HL-60 (cell line): ENCODE results near the gene ARF6.
"Not testable (repeated sequence)": the region's sequence is repeated elsewhere in the genome, so short reads cannot be mapped to it uniquely, and the experiment has no call there.

Experiments
- DNase-seq, 2 experiments: peaks; one replicate each; pipeline ENCODE4 v3.0.0-alpha.2; 2010 to 2020; ENCODE audit warnings: low read depth in 1 of 2, low spot score in 1 of 2
- H3K27ac ChIP-seq: fragments of 250-450 bp; sonication (Bioruptor Pico); replicated peaks from 2 replicates; pipeline ENCODE4 v1.5.1; 2020; ENCODE audit warnings: mild to moderate bottlenecking, moderate library complexity
- H3K27me3 ChIP-seq: fragments of 250-450 bp; sonication (Bioruptor Pico); 2 replicates; pipeline ENCODE4 v1.5.1; 2021; ENCODE audit warnings: mild to moderate bottlenecking, moderate library complexity; ENCODE audit not compliant: insufficient read depth, poor library complexity, severe bottlenecking
- H3K4me3 ChIP-seq: replicated peaks from 2 replicates; pipeline ENCODE4 v1.5.1; 2011; ENCODE audit warnings: mild to moderate bottlenecking, control low read depth, low read length; ENCODE audit not compliant: insufficient read depth
- GABPA ChIP-seq: IDR thresholded peaks from 2 replicates; pipeline ENCODE4 v1.6.1; 2012; ENCODE audit warnings: low read depth
- POLR2AphosphoS5 ChIP-seq: IDR thresholded peaks from 2 replicates; pipeline ENCODE4 v1.6.1; 2012; ENCODE audit warnings: low read depth
- SPI1 ChIP-seq: IDR thresholded peaks from 2 replicates; pipeline ENCODE4 v1.6.1; 2012; ENCODE audit warnings: low read depth, mild to moderate bottlenecking, borderline replicate concordance
- TF ChIP-seq, protein P1 (sequence below): IDR thresholded peaks from one replicate; pipeline ENCODE4 v1.5.1; 2011; ENCODE audit warnings: low read length, control low read depth, inconsistent platforms; ENCODE audit not compliant: insufficient read depth
- TF ChIP-seq, protein P2 (sequence below): IDR thresholded peaks from 2 replicates; pipeline ENCODE4 v1.6.1; 2012; ENCODE audit warnings: low read depth; ENCODE audit not compliant: insufficient replicate concordance

The ARF6 gene

DNA sequence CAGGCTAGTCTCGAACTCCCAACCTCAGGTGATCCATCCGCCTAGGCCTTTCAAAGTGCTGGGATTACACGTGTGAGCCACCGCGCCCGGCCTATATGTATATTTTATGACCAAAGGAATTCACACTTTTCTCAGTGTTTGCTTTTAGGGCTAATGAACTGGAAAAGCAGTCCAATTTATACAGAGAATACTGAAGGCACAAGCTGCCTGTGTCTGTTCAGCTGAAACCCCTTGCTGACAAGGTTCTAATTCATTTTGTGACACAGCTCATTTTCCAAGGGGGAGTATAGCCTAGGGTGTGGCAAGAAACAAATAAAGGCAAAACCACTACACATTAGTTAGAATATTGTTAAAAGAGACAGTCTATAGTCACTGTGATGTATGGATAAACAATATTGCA lies 22.0 kb upstream of the ARF6 start:
- no peak for DNase-seq
- Histone ChIP-seq H3K4me3 (no peak overlapping the region), H3K27ac (no peak overlapping the region), H3K27me3 (no peaks in the 10 kb centered on the region)
- TF ChIP-seq, protein P1, sequence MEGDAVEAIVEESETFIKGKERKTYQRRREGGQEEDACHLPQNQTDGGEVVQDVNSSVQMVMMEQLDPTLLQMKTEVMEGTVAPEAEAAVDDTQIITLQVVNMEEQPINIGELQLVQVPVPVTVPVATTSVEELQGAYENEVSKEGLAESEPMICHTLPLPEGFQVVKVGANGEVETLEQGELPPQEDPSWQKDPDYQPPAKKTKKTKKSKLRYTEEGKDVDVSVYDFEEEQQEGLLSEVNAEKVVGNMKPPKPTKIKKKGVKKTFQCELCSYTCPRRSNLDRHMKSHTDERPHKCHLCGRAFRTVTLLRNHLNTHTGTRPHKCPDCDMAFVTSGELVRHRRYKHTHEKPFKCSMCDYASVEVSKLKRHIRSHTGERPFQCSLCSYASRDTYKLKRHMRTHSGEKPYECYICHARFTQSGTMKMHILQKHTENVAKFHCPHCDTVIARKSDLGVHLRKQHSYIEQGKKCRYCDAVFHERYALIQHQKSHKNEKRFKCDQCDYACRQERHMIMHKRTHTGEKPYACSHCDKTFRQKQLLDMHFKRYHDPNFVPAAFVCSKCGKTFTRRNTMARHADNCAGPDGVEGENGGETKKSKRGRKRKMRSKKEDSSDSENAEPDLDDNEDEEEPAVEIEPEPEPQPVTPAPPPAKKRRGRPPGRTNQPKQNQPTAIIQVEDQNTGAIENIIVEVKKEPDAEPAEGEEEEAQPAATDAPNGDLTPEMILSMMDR, result no peak
- TF ChIP-seq GABPA, result no peak
- TF ChIP-seq, protein P2, sequence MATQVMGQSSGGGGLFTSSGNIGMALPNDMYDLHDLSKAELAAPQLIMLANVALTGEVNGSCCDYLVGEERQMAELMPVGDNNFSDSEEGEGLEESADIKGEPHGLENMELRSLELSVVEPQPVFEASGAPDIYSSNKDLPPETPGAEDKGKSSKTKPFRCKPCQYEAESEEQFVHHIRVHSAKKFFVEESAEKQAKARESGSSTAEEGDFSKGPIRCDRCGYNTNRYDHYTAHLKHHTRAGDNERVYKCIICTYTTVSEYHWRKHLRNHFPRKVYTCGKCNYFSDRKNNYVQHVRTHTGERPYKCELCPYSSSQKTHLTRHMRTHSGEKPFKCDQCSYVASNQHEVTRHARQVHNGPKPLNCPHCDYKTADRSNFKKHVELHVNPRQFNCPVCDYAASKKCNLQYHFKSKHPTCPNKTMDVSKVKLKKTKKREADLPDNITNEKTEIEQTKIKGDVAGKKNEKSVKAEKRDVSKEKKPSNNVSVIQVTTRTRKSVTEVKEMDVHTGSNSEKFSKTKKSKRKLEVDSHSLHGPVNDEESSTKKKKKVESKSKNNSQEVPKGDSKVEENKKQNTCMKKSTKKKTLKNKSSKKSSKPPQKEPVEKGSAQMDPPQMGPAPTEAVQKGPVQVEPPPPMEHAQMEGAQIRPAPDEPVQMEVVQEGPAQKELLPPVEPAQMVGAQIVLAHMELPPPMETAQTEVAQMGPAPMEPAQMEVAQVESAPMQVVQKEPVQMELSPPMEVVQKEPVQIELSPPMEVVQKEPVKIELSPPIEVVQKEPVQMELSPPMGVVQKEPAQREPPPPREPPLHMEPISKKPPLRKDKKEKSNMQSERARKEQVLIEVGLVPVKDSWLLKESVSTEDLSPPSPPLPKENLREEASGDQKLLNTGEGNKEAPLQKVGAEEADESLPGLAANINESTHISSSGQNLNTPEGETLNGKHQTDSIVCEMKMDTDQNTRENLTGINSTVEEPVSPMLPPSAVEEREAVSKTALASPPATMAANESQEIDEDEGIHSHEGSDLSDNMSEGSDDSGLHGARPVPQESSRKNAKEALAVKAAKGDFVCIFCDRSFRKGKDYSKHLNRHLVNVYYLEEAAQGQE, result no peak
- no peak for TF ChIP-seq POLR2AphosphoS5
- TF ChIP-seq SPI1, result no peak

DNA sequence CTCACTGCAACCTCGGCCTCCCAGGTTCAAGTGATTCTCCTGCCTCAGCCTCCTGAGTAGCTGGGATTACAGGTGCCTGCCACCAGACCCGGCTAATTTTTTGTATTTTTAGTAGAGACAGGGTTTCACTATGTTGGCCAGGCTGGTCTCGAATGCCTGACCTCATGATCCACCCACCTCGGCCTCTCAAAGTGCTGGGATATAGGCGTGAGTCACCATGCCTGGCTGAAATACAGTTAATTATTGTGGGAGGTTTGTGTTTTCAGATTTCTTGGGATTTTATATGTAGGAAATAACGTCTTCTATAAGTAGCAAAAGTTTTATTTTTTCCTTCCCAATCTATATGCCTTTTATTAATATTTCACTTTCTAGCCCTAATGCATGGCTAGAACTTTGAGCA lies 19.3 kb upstream of the ARF6 start:
- not testable (repeated sequence) for H3K4me3 ChIP-seq, H3K27ac ChIP-seq, DNase-seq, H3K27me3 ChIP-seq

DNA sequence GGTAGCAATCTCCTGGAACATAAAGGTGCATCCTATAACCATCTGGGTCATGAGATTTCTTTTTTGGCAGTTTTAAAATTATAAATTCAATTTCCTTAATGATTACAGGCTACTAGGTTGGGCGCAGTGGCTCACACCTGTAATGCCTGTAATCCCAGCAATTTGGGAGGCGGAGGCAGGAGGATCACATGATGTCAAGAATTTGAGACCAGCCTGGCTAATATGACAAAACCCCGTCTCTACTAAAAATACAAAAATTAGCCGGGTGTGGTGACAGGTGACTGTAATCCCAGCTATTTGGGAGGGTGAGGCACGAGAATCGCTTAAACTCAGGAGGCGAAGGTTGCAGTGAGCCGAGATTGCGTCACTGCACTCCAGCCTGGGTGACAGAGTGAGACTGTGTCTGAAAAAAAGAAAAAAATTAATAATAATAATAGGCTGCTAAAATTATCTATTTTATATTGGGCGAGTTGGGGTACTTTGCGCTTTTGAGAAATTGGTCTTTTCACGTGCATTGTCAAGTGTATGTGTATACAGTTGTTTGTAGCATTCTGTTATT lies 17.2 kb upstream of the ARF6 start:
- TF ChIP-seq, protein P2, result no peak
- no peak for TF ChIP-seq POLR2AphosphoS5
- TF ChIP-seq GABPA, result no peak
- TF ChIP-seq, protein P1, result no peak
- no peak for TF ChIP-seq SPI1
- DNase-seq, result no peak
- H3K4me3 ChIP-seq, result no peak overlapping the region
- H3K27ac ChIP-seq, result no peak overlapping the region
- no peaks in the 10 kb centered on the region for H3K27me3 ChIP-seq

DNA sequence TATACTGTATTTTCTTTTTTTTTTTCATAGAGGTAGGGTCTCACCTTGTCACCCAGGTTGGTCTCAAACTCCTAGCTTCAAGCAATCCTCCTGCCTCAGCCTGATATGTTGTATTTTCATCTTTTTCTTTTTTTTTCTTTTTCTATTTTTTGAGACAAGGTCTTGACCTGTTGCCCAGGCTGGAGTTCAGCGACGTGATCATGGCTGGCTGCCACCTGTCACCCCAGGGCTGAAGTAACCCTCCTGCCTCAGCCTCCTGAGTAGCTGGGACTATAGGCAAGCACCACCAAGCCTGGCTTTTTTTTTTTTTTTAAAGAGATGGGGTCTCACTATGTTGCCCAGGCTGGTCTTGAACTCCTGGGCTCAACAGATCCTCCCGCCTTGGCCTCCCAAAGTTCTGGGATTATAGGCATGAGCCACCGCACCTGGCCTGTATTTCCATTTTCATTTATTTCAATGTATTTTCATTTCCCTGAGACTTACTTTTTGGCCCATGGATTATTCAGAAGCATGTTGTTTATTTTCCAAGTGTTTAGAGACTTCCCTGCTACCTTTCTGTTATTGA lies 16.2 kb upstream of the ARF6 start:
- Histone ChIP-seq H3K4me3 (no peak overlapping the region), H3K27me3 (no peaks in the 10 kb centered on the region), H3K27ac (no peak overlapping the region)
- TF ChIP-seq, protein P1, result no peak
- TF ChIP-seq POLR2AphosphoS5 (no peak), GABPA (no peak)
- no peak for DNase-seq
